Mucosa of rectum (tissue), 2 donors: Measurements from ENCODE around the gene HDGFL2.

ENCODE experiments used
- H3K27ac ChIP-seq, 2 donors: one replicate each; pipeline ENCODE4 v1.7.0; 2013; ENCODE audit warnings: inconsistent platforms in 2 of 2, low read depth in 2 of 2, low read length in 2 of 2
- H3K27me3 ChIP-seq, 2 donors: one replicate each; pipeline ENCODE4 v1.7.0; 2013; ENCODE audit warnings: low read length in 2 of 2; ENCODE audit not compliant: control insufficient read depth in 2 of 2, insufficient read depth in 2 of 2
- H3K36me3 ChIP-seq, 2 donors: one replicate each; pipeline ENCODE4 v1.7.0; 2013; ENCODE audit warnings: low read length in 2 of 2; ENCODE audit not compliant: control insufficient read depth in 2 of 2, insufficient read depth in 2 of 2
- H3K4me1 ChIP-seq, 2 donors: one replicate each; pipeline ENCODE4 v1.7.0; 2013; ENCODE audit warnings: low read length in 2 of 2, mild to moderate bottlenecking in 1 of 2; ENCODE audit not compliant: control insufficient read depth in 2 of 2, insufficient read depth in 2 of 2
- H3K4me3 ChIP-seq, 2 donors: one replicate each; pipeline ENCODE4 v1.7.0; 2013; ENCODE audit warnings: low read length in 2 of 2
- H3K9ac ChIP-seq, 2 donors: one replicate each; pipeline ENCODE4 v1.7.0; 2013; ENCODE audit warnings: low read length in 2 of 2, low read depth in 1 of 2, mild to moderate bottlenecking in 1 of 2
- H3K9me3 ChIP-seq, 2 donors: one replicate each; pipeline ENCODE4 v1.7.0; 2013; ENCODE audit warnings: low read length in 2 of 2; ENCODE audit not compliant: control insufficient read depth in 2 of 2
- donor health status: healthy.
- donor health status: Normal muscosa, but diverticular disease.

The HDGFL2 gene

DNA sequence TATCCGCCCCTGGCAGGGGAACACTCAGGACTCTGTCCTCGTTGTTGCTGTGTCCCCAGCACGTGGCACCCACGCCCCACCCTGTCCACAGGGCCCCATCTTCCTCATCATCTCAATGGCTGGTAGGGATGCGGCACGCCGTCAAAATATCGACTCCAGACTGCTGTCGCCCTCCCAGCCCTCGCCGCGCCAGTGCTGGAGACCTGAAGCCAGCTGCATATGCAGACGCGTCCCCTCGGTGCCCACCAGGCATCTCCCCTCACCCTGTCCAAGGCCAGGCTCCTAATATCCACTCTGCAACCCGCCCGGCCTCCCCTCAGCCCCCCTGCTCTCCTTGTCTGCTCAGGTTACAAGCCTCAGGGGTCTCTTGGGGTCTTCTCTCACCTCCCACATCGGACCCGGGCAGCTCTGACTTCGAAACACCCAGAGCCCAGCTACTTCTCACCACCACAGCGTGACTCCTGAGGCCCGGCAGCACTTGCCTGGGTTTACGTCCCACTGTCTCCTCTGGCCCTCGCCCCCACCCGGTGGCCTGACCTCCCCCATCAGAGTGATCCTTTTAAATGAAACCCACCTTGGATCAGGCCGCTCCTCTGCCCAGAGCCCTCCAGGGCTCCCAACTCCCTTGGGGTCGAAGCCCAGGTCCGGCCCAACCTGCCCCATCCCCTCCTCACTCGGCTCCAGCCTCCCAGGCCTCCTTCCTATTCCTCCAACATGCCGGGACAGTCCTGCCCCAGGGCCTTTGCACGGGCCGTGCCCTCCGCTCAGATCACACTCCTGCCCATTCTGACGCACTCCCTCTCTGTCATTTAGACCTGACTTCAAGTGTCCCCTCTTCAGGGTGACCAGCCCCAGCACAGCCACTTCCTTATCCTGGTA is 33.7 kb downstream of the HDGFL2 start:
- Histone ChIP-seq H3K27ac (no peak overlapping the region), H3K9me3 (no peaks in the 10 kb centered on the region), H3K9ac (no peak overlapping the region), H3K27me3 (no peaks in the 10 kb centered on the region), H3K4me3 (no peak overlapping the region), H3K4me1 (no peaks in the 10 kb centered on the region), H3K36me3 (peaks cover 14 to 21% of the 10 kb centered on the region in 2 donors)

DNA sequence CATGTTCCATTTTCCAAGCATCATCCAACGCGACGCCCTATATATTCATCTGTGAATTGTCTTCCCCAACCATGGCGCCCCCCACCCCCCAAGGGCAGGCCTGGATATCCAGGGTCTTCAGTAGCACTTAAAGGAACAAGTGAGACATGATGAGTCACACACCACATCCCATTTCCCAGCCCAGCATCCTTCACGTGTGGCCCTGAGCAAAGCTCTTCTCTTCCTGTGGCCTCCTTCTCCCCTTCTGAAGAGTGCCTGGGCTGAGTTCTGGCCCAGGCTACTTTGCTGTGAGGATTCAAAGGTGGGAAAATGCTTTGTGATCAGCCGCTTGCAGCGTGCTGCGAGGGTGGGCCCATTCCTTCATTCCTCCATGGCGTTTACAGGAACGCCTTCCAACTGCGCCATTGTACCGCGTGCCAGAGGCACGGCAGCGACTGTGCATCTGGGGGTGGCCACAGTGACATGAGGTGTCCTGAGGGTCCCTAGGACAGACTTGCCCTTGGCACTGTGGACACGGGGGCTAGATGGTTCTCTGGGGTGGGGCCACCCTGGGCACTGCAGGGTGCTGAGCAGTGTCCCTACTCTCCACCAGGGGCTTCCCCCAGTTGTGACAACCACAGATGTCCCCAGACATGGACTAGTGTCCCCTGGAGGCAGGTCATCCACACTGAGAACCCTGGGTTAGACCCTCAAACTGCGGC is 34.5 kb downstream of the HDGFL2 start:
- no peak overlapping the region for H3K27ac ChIP-seq
- no peaks in the 10 kb centered on the region for H3K9me3 ChIP-seq
- peaks cover 13% of the 10 kb centered on the region in 2 donors for H3K36me3 ChIP-seq
- no peak overlapping the region for H3K9ac ChIP-seq
- H3K27me3 ChIP-seq: no peaks in the 10 kb centered on the region
- no peaks in the 10 kb centered on the region for H3K4me1 ChIP-seq
- H3K4me3 ChIP-seq: no peak overlapping the region

DNA sequence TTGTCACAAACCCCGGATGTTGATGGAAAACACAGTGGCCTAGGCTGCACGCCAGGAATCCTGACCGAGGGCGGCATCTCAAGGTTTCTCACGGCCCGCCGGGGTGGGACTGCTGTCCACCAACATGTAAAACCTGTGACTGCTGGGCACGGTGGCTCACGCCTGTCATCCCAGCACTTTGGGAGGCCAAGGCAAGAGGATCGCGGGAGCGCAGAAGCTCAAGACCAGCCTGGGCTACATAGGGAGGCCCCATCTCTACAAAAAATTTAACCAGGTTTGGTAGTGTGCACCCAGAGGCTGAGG is 35.0 kb downstream of the HDGFL2 start:
- Histone ChIP-seq H3K9ac (no peak overlapping the region), H3K4me1 (no peaks in the 10 kb centered on the region), H3K27me3 (no peaks in the 10 kb centered on the region), H3K4me3 (no peak overlapping the region), H3K9me3 (no peaks in the 10 kb centered on the region), H3K27ac (no peak overlapping the region), H3K36me3 (peaks cover 10 to 12% of the 10 kb centered on the region in 2 donors)

DNA sequence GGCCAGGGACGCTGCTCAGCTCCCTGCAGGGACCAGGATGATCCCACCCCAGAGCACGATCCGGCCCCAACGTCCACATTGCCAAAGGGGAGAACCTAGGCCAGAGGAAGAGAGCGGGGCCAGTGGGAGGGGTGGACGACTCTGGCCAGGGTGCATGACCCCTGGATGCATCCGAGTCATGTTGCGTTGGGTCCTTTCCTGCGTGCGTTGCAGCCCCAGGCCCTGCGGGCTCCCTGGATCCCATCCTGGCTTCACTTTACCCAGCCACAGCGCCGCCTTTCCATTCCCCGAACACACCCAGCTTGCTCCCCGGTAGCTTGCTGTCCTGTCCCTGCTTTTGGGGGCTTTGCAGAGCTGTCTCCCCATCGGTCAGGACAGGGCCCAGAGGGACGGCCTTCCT is 35.7 kb downstream of the HDGFL2 start:
- Histone ChIP-seq H3K27ac (no peak overlapping the region), H3K9ac (no peak overlapping the region), H3K4me3 (no peak overlapping the region), H3K9me3 (no peaks in the 10 kb centered on the region), H3K27me3 (no peaks in the 10 kb centered on the region), H3K4me1 (no peaks in the 10 kb centered on the region), H3K36me3 (peaks cover 4 to 7% of the 10 kb centered on the region in 2 donors)

DNA sequence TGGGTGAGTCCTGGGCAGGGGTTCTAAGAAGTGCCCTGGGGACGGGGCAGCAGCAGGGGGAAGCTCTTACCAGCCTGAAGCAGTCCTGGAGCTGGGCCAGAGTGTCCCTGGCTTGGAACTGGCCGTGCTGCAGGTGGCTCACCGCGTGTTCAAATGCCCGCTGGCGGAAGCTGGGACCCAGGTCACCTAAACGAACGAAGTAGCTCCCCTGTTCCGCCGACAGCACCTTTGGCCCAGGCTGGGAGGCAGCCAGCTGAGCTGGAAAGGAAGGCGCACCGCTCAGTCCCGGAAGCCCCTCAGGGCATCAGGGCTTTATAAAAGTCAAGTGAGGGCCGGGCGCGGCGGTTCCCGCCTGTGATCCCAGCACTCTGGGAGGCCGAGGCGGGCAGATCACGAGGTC is 36.6 kb downstream of the HDGFL2 start:
- H3K9me3 ChIP-seq: no peaks in the 10 kb centered on the region
- H3K36me3 ChIP-seq: peaks cover 3 to 6% of the 10 kb centered on the region in 2 donors
- H3K27ac ChIP-seq: no peak overlapping the region
- H3K27me3 ChIP-seq: no peaks in the 10 kb centered on the region
- H3K9ac ChIP-seq: no peak overlapping the region
- no peaks in the 10 kb centered on the region for H3K4me1 ChIP-seq
- no peak overlapping the region for H3K4me3 ChIP-seq

DNA sequence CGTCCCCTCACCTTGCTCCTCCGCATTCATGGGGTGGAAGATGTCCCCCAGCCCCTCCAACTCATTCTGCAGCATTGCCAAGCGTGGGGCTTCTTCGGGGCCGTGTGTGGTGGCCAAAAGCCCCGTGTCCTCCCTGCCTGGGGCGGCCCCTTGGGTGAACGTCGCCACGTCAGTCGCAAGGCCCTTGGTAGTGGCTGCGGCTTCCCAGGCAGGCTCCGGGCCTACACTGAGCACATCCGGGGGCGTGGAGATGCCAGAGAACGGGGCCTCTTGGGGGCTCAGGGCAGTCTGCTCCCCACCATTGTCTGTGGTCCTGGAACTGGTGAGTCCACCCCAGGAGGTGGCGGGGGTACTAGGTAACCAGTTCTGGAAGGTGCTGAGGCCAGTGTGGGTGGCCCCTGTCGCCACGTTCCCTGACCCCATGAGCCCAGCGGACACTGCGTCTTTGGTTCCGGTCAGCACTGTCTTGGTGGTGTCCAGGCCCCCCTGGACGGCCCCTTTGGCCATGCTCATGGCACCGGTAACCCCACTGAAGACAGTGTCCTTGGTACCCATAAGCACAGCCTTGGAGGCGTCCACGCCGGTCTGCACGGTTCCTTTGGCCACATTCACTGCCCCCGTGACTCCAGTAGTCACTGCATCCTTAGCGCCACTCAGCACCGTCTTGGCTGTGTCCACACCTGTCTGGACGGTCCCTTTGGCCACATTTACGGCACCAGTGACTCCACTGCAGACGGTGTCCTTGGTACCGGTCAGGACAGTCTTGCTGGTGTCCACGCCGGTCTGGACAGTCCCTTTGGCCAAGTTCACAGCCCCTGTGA is 38.5 kb downstream of the HDGFL2 start:
- Histone ChIP-seq H3K27ac (no peak overlapping the region), H3K36me3 (no peaks in the 10 kb centered on the region), H3K9ac (no peak overlapping the region), H3K9me3 (no peaks in the 10 kb centered on the region), H3K4me1 (no peaks in the 10 kb centered on the region), H3K27me3 (no peaks in the 10 kb centered on the region), H3K4me3 (no peak overlapping the region)

DNA sequence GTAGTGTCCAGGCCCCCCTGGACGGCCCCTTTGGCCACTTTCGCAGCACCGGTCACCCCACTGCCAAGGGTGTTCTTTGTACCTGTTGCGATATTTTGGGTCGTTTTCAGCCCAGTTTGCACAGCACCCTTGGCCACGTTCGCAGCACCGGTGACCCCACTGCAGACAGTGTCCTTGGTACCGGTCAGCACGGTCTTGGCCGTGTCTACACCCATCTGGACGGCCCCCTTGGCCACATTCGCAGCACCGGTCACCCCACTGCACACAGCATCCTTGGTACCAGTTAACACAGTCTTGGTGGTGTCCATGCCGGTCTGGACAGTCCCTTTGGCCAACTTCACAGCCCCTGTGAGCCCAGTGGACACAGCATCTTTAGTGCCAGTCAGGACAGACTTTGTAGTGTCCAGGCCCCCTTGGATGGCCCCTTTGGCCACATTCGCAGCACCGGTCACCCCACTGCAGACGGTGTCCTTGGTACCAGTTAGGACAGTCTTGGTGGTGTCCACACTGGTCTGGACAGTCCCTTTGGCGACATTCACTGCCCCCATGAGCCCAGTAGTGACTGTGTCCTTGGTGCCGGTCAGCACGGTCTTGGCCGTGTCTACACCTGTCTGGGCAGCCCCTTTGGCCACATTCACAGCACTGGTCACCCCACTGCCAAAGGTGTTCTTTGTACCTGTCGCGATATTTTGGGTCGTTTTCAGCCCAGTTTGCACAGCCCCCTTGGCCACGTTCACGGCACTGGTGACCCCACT is 39.4 kb downstream of the HDGFL2 start:
- H3K4me3 ChIP-seq: no peak overlapping the region
- no peaks in the 10 kb centered on the region for H3K4me1 ChIP-seq
- no peak overlapping the region for H3K27ac ChIP-seq

DNA sequence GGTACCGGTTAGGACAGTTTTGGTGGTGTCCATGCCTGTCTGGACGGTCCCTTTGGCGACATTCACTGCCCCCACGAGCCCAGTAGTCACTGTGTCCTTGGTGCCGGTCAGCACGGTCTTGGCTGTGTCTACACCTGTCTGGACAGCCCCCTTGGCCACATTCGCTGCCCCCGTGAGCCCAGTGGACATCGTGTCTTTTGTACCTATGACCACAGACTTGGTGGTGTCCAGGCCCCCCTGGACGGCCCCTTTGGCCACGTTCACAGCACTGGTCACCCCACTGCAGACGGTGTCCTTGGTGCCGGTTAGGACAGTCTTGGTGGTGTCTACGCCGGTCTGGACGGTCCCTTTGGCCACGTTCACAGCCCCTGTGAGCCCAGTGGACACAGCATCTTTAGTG is 40.0 kb downstream of the HDGFL2 start:
- Histone ChIP-seq H3K9me3 (no peaks in the 10 kb centered on the region), H3K36me3 (no peaks in the 10 kb centered on the region), H3K4me1 (no peaks in the 10 kb centered on the region), H3K4me3 (no peak overlapping the region), H3K27ac (no peak overlapping the region), H3K9ac (no peak overlapping the region), H3K27me3 (no peaks in the 10 kb centered on the region)

More for the DNA sequence above, 39.4 kb downstream of the HDGFL2 start:
- Histone ChIP-seq H3K9me3 (no peaks in the 10 kb centered on the region), H3K27me3 (no peaks in the 10 kb centered on the region), H3K36me3 (no peaks in the 10 kb centered on the region), H3K9ac (no peak overlapping the region)

DNA sequence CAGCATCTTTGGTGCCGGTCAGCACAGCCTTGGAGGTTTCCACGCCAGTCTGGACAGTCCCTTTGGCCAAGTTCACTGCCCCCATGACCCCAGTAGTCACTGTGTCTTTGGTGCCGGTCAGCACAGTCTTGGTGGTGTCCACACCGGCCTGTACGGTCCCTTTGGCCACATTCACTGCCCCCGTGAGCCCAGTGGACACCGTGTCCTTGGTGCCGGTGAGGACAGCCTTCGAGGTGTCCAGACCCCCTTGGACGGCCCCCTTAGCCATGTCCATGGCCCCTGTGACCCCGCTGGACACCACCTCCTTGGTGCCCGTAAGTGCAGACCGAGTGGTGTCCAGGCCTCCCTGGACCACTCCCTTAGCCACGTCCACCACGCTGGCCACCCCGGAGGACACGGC is 41.2 kb downstream of the HDGFL2 start:
- Histone ChIP-seq H3K36me3 (no peaks in the 10 kb centered on the region), H3K27me3 (no peaks in the 10 kb centered on the region), H3K27ac (no peak overlapping the region), H3K9ac (no peak overlapping the region), H3K4me3 (no peak overlapping the region), H3K9me3 (no peaks in the 10 kb centered on the region), H3K4me1 (no peaks in the 10 kb centered on the region)
